ENCODE data around the gene DMWD.

Gene DMWD

GRCh38 chr19:45774765-45775164 lies 17.9 kb downstream of the DMWD start:
- no peaks in the 10 kb centered on the region for H4K20me1 ChIP-seq (ENCODE audit: low read depth, low read length)
- no peaks in the 10 kb centered on the region for H3K27me3 ChIP-seq (ENCODE audit: low read length)
- H3K4me3 ChIP-seq (ENCODE audit: insufficient read depth, low read length, poor library complexity, severe bottlenecking): no peak overlapping the region
- no peaks in the 10 kb centered on the region for H3K79me2 ChIP-seq (ENCODE audit: insufficient read depth, low read length)
- no peak overlapping the region for H2AFZ ChIP-seq (ENCODE audit: low read depth, low read length, severe bottlenecking)
- TF ChIP-seq EZH2phosphoT487 (conservative IDR thresholded peaks at IDR 0.05; ENCODE audit: low read length) (no peak), CTCF (IDR thresholded peaks at IDR 0.05; ENCODE audit: insufficient read depth, low read length, poor library complexity, severe bottlenecking) (no peak)
- no peaks in the 10 kb centered on the region for H3K9me3 ChIP-seq (ENCODE audit: insufficient read depth, low read length)
- peaks cover 4% of the 10 kb centered on the region; the same call in 1 of the 2 replicates for H3F3A ChIP-seq (ENCODE audit: insufficient read depth)
- no peak overlapping the region for H3K27ac ChIP-seq (ENCODE audit: low read depth, low read length)
- no peak overlapping the region for H3K9ac ChIP-seq (ENCODE audit: low read length)
- no peak overlapping the region for H3K4me2 ChIP-seq (ENCODE audit: low read depth, low read length, poor library complexity, severe bottlenecking)
- no peaks in the 10 kb centered on the region for H3K36me3 ChIP-seq (ENCODE audit: low read length)
- no peaks in the 10 kb centered on the region for H3K9me2 ChIP-seq (replicated peaks; ENCODE audit: insufficient read depth, low read length)

- H3K27ac ChIP-seq (ENCODE audit: low read depth, low read length): no peak overlapping the region
These were observed 19.3 kb downstream of the DMWD start for GRCh38 chr19:45773384-45773783.

GRCh38 chr19:45772912-45773311 lies 19.7 kb downstream of the DMWD start:
- H3K9me2 ChIP-seq (replicated peaks; ENCODE audit: insufficient read depth, low read length): no peaks in the 10 kb centered on the region
- no peak overlapping the region for H3K27ac ChIP-seq (ENCODE audit: low read depth, low read length)
- H3K9ac ChIP-seq (ENCODE audit: low read length): no peak overlapping the region
- H3K27me3 ChIP-seq (ENCODE audit: low read length): no peaks in the 10 kb centered on the region
- no peak overlapping the region for H3K4me2 ChIP-seq (ENCODE audit: low read depth, low read length, poor library complexity, severe bottlenecking)
- TF ChIP-seq CTCF (IDR thresholded peaks at IDR 0.05; ENCODE audit: insufficient read depth, low read length, poor library complexity, severe bottlenecking) (no peak), EZH2phosphoT487 (conservative IDR thresholded peaks at IDR 0.05; ENCODE audit: low read length) (no peak)
- H2AFZ ChIP-seq (ENCODE audit: low read depth, low read length, severe bottlenecking): no peak overlapping the region
- H4K20me1 ChIP-seq (ENCODE audit: low read depth, low read length): no peaks in the 10 kb centered on the region
- H3K4me3 ChIP-seq (ENCODE audit: insufficient read depth, low read length, poor library complexity, severe bottlenecking): no peak overlapping the region
- no peaks in the 10 kb centered on the region for H3K79me2 ChIP-seq (ENCODE audit: insufficient read depth, low read length)
- H3K36me3 ChIP-seq (ENCODE audit: low read length): no peaks in the 10 kb centered on the region
- no peaks in the 10 kb centered on the region for H3K9me3 ChIP-seq (ENCODE audit: insufficient read depth, low read length)
- H3F3A ChIP-seq (ENCODE audit: insufficient read depth): peaks cover 4% of the 10 kb centered on the region; the same call in 1 of the 2 replicates

More at GRCh38 chr19:45773384-45773783, 19.3 kb downstream of the DMWD start:
- no peaks in the 10 kb centered on the region for H3K79me2 ChIP-seq (ENCODE audit: insufficient read depth, low read length)
- TF ChIP-seq EZH2phosphoT487 (conservative IDR thresholded peaks at IDR 0.05; ENCODE audit: low read length) (no peak), CTCF (IDR thresholded peaks at IDR 0.05; ENCODE audit: insufficient read depth, low read length, poor library complexity, severe bottlenecking) (no peak)
- H3K9me3 ChIP-seq (ENCODE audit: insufficient read depth, low read length): no peaks in the 10 kb centered on the region
- H3K9me2 ChIP-seq (replicated peaks; ENCODE audit: insufficient read depth, low read length): no peaks in the 10 kb centered on the region
- H4K20me1 ChIP-seq (ENCODE audit: low read depth, low read length): no peaks in the 10 kb centered on the region
- H3K9ac ChIP-seq (ENCODE audit: low read length): no peak overlapping the region
- no peak overlapping the region for H3K4me3 ChIP-seq (ENCODE audit: insufficient read depth, low read length, poor library complexity, severe bottlenecking)
- H3F3A ChIP-seq (ENCODE audit: insufficient read depth): peaks cover 4% of the 10 kb centered on the region; the same call in 1 of the 2 replicates
- no peak overlapping the region for H3K4me2 ChIP-seq (ENCODE audit: low read depth, low read length, poor library complexity, severe bottlenecking)
- no peaks in the 10 kb centered on the region for H3K36me3 ChIP-seq (ENCODE audit: low read length)
- no peak overlapping the region for H2AFZ ChIP-seq (ENCODE audit: low read depth, low read length, severe bottlenecking)
- no peaks in the 10 kb centered on the region for H3K27me3 ChIP-seq (ENCODE audit: low read length)

Data from SU-DHL-6 (cell line).